HG02798 (cell line): Measurements from ENCODE around the gene IQCH.
A peak's percentile ranks its signal among the peaks of the same experiment; 100 is the strongest.

ENCODE experiments used
- ATAC-seq: cut with Tn5 transposase; IDR thresholded peaks from one replicate; pipeline ENCODE4 v1.9.1; 2021; ENCODE audit warnings: mild to moderate bottlenecking; ENCODE audit not compliant: unreplicated experiment, poor library complexity

The IQCH gene

GRCh38 chr15:67254238-67255175, at the start of gene IQCH, which contains the start of gene AAGAB:
TSS of gene IQCH (plus strand) at chr15:67254786. CDS start at chr15:67254897, 111 bp downstream.
TSS of gene AAGAB (minus strand) at chr15:67254661. CDS start at chr15:67254631, 30 bp downstream.
- ATAC-seq = peak; percentile 98

DNA sequence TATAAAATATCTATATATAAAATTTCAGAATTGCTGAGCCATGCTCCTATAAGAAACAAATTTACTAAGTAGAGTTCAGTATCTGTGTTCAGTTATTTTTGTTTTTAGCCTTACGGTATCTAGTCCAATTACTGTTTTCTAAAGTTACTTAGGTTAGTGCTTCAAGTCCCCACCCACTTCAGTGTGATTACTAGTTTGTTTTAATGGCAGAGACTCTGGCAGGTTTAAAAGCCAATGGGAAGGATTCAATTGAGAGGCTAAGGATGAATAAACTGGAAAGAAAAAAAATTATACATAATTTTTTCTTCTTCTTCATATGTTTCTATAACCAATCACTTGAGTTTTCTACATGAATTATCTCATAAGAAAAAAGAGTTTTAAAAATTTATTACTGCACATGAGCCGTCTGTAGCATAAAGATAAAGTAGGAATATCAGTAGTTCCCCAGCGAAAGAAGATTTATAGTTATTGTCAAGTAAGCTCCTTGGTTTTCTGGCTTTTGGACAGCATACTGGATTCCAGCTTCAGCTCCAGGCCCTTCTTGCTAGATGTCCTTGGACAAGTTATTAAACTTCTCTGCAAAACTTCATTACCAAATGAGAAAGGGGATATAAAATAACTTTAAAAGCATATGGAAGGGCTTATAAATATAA, 46.9 kb upstream of the IQCH start:
- ATAC-seq = no peak

DNA sequence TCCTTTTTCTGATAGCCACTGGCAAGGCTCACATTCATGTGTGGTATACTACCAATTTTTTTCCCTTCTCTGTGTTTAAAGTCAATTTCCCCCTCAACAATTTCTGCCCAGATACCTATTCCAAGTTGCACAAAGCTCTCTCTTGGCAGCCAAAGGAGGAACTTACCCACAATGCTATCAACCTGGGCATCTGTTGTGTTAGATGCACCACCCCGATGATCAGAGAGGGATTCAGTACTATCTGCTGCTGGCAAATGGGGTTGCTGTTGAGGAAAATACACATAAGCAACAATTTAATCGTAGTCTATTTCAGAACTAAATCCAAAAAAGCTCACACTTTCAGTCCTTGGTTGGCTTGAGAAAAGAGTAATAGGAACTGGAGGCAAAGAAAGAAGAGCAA, 46.2 kb upstream of the IQCH start:
- ATAC-seq = no peak

DNA sequence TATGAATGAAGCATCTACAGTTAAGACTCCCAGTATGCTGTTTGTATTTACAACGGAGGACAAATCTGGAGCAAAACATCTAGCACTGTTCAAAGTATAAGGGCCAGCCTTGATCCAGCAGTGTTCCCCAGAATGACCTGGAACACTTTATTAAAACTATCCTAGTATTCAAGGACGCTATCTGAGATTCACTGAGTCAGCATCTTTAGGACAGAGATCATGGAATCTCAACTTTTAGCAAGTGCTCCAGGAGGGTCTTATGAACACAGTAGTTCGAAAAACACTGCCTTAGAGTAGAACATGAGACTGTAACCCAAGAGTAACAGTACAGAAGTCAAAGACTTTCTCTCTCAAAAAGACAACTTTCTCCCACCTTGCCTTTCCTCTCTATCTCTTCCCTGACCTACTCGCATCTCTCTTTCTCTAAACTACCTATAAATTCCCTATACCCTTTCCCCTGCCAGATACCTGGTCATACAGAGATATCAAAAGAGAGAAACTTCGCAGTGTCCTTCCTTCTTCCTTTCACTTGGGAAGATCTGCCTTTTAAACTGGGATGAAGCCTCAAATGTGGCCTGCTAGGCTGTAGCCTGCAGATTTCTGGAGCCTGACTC, 43.9 kb upstream of the IQCH start:
- no peak for ATAC-seq

DNA sequence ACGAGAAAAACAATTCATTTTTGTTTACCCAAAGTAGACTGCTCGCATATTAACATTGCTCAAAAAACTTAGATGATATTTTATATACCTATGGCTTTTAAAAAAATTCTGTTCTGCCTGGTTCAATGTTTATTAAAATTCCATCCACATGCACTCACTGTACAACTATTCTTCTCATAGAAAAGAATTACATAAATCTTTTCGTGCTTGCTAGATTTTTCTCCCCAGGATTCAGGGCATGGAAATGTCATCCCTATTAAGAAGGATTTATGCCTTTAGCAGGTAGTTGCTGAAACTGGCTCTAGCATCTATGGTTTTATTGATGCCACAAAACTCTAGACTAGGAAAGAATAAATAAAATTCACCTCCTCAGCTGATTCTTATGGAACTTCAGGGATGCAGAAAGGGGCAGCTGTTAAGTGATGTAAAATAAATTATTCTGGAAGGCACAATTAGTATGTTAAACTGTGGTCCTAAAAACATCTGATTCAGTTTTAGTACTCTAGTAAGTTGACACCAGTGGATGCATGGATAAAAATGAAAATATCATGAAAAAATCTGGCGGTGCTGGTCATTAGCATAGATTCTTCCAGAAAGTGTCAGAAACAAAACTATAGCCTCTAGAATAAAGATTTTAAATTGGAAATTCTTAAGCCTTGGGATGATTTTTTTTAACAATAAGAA, 41.8 kb upstream of the IQCH start:
- ATAC-seq = no peak

GRCh38 chr15:67215102-67215501, 39.5 kb upstream of the IQCH start:
- ATAC-seq = no peak

DNA sequence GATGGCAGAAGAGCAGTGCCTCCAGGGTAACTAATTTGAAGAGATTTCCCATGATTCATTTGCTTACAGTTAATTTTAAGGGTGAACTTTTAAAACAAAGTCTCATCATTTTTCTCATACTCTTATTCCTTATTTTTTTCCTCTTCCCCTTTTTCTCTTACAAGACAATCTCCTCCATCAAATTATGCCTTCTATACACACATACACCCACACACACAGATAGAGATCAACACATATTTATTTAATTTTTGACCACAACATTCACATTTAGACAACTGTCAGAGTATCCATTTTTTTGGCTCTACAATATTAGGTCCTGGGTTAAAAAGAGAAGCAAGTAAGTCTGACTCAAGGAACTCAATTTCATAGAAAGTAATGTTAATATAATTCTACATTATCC, 37.7 kb upstream of the IQCH start:
- no peak for ATAC-seq

DNA sequence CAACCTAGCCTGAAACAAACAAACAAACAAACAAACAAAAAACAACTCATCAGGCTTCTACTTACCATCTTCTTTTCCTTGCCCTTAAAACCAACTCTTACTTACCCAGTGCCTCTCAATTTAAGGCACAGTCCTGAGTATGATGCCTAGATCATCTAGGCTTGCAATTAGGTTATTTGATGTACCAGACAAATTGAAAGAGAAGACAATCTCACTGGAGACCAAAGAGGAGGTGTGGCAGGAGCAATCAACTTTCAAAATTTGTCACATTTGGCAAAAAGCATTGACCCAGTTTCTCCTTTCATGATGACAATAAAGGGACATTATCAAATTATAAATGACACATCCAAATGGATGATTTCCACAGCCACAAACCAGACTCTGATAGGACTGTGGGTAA, 36.2 kb upstream of the IQCH start:
- ATAC-seq = no peak

DNA sequence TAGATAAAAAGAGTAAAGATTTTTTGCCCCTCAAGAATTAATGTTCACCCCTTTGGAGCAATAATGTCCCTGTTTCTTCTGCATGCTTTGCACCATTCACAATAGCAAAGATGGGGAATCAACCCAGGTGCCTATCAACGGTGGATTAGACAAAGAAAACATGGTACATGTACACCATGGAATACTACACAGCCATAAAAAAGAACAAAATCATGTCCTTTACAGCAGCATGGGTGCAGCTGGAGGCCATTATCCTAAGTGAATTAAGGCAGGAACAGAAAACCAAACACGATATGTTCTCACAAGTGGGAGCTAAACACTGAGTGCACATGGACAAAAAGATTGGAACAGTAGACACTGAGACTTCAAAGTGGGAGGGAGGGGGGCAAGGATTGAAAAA, 35.3 kb upstream of the IQCH start:
- ATAC-seq = no peak

DNA sequence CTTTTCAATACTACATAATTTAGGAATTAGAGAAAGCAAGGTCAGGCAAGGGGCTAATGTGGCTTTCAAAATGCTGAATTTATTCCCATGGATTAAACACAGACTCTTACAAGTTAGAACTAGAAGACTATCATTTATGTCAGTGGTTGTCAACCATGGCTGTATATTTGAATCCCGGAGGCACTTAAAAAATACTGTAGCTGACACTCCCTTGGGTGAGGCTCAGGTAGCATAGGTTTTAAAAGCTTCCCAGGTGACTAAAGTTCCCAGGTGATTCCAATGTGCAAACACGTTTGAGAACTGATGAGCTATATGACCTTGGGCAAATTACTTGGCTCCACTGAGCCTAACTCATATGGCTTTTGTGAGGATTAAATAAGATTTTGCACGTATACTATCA, 29.7 kb upstream of the IQCH start:
- no peak for ATAC-seq

GRCh38 chr15:67225336-67225735, 29.2 kb upstream of the IQCH start:
- ATAC-seq = no peak

GRCh38 chr15:67227431-67227830, 27.2 kb upstream of the IQCH start:
- no peak for ATAC-seq

GRCh38 chr15:67227846-67228245, 26.7 kb upstream of the IQCH start:
- no peak for ATAC-seq

DNA sequence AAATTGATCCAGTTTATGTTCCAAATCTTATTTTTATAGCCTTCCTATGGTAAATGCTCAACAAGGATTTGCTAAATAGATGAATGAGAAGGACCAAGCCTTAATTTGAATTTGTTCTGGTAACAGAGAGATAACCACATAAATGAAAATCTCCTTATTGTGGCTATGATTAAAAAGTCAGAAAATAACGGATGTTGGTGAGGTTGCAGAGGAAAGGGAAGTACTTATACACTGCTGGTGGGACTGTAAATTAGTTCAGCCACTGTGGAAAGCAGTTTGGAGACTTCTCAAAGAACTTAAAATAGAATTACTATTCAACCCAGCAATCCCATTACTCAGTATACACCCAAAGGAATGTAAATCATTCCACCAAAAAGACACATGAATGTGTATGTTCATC, 26.3 kb upstream of the IQCH start:
- no peak for ATAC-seq

- ATAC-seq = no peak
Observed at GRCh38 chr15:67230504-67230903, 24.1 kb upstream of the IQCH start.

DNA sequence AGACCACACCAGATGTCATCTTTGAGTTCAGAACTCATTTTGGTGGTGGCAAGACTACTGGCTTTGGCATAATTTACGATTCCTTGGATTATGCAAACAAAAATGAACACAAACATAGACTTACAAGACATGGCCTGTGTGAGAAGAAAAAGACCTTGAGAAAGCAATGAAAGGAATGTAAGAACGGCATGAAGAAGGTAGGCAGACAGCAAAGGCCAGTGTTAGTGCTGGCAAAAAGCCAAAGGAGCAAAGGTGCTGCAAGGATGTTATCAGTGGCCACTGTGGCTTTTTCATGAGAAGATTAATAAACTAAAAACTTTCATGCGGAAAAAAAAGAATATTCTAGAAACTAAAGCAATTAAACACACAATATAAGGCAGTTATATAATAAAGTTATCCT, 22.0 kb upstream of the IQCH start:
- ATAC-seq = no peak

- no peak for ATAC-seq
Observed at GRCh38 chr15:67240235-67241131, 14.1 kb upstream of the IQCH start.

GRCh38 chr15:67241132-67241855, 13.3 kb upstream of the IQCH start:
- peak; percentile 78 for ATAC-seq

DNA sequence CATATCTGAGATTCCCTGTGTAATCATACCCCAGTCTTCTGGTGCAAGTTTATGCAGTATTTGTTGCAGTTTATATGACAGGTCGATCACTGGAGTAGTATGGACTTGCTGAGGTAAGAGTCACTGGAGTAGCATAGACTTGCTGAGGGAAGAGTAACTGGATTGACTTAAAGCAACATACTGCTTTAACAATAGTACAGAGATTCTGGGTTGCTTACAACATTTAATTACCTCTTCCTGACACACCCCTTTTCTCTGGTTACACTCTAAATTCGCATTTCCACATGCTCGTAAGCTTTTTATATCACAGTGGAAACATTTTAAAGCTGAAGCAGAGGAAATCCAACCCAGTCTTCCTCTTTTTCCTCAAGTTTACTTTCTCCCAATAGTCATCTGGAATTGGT, 11.9 kb upstream of the IQCH start:
- ATAC-seq = no peak
